ENCODE data around the gene PIGS.
A peak's percentile ranks its signal among the peaks of the same experiment; 100 is the strongest.
"Not testable (repeated sequence)": the region's sequence is repeated elsewhere in the genome, so short reads cannot be mapped to it uniquely, and the experiment has no call there.

The PIGS gene

GRCh38 chr17:28571361-28572122, at the start of gene PIGS:
TSS of gene PIGS (minus strand) at chr17:28571524. CDS start at chr17:28571496, 28 bp downstream.
- peak; percentile 92 for DNase-seq

DNA sequence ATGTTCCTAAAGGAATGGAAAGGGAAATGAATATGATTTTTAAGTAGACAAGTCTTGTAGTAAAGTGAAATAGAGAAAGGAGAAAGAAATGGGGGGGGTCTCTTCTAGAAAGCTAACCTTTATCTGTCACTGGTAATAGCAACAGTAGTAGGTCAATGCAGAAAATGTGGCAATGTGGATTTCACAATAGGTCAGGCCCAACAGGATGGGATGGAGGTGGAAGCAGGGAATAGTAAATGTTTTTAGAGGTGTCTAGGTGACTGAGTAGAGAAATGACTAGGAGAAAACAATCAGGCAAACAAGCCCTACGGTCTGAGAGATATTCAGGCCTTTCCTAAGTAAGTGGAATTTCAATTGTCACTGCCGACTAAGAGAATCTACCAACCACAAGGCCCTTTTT, 48.7 kb upstream of the PIGS start:
- no peak for DNase-seq

- no peak for DNase-seq
These were observed 47.1 kb upstream of the PIGS start for GRCh38 chr17:28618464-28618863.

GRCh38 chr17:28616281-28616680, 45.0 kb upstream of the PIGS start:
- no peak for DNase-seq

DNA sequence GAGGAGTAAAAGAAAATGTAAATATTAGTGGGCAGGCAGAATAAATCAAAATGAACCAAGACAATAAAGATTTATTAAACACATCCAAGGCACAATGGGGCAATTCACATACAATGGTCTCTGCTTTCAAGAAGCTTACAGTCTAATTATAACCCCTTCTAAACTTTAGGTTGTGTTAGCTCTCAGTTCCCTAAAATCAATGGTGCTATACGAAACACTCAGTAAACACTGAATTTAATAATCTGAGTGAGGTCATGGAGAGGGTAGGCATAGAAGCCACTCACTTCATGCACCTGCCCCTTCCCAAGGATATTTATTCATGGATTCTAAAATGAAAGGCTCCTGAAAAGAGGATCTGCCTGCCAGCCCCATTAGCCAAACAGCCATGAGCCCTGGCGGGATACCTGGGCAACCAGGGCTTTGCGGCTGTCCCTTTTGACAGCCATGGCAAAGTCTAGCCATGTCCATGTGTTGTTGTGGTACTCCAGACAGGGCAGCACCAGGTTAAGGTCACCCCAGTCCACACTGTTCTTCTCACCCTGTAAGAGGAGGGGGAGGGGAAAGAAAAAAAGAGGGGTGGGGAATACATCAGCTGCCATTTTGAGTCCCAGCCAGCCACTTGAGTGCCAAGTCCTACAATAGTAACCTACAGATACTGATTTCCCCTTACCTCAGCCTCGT, 44.1 kb upstream of the PIGS start:
- DNase-seq: no peak

DNA sequence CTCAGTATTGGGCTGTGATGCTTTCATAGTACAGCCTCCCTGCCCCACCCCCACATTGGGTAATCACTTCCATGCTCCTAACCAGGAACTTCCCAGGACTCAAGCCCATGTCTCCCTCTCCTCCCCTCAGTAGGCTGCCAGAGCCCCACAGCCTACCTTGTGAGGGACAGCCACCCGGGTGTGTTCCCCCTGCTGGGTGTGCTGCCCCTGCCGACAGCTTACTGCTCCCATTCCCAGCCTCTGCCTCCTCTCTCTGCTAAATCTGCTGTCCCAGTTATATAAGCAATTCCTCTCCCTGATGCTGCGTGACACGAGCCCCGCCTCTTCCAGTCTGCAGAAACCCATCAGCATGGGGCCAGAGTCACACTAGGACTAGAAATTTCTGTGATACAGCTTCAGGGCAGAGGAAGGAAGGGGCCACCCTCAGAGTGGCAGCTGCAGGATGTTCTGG, 42.6 kb upstream of the PIGS start, which contains the start of gene RSKR:
Gene RSKR, minus strand, starts transcription at position 255 of the 451 bp plus-strand sequence. Its CDS starts 24 bp downstream, at position 231.
- DNase-seq: no peak

DNA sequence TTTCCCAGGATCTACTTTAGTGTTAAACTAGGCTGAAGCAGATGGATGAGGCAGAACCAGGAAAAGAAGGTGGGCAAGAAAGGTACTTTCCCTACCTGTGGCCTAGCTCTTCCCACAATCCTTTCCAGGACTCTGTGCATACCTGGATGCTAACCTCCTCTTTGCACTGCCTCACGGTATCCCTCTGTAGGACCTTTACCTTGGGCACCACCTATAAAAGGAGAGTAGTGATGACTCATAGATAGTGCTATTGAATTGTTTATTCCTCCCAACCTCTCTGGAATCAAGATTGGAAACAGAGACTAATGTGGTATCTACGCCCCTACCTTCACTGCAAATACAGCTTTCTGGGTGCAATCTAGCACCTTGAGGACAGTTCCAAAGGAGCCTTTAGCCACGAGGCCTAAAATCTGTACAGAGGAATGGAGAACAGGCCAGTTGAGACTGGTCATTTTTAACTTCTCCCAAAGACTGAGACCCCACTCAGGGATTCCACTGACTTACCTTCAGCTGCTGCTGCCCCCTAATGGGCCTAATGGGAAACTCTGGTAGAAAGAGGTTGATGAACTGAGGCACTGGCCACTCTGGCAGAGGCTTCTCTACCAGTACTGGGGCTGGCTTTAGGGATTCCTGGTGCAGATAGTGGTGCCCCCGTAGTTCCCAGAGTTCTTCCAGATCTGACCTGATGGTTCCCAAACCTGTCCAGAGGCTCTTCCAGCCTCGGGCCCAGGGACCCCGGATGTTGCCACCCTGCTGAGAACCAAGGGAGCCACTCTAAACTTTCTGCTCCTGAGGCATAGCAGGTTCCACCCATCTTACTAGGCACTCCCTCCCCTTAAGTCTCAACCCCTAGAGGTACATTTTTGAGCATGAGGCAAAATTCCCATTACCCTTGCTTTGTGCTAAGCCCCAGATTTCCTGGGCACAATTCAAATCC, 41.9 kb upstream of the PIGS start:
- DNase-seq: no peak

GRCh38 chr17:28612531-28612930, 41.2 kb upstream of the PIGS start:
- DNase-seq: no peak

DNA sequence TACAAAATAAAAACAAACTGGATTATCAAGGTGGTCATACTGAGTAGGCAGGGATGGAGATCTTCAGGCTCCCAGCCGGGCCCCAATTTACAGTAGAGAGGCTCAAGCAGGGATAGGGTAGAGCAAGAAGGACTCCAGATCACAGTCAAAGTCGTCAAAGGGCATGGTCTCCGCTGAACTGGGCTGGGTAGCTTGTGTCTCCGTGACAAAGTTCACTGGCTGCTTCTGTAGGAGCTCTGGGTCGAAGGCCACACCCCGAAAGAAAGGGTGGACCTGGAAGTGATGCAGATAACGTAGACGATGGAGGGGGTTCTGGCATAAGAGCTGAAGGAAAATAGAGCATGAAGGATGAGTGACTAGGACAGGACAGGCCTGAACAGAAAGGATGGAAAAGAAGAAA, 39.1 kb upstream of the PIGS start:
- no peak for DNase-seq

- not testable (repeated sequence) for DNase-seq
These were observed 32.7 kb upstream of the PIGS start for GRCh38 chr17:28604031-28604430.

GRCh38 chr17:28599311-28600184, 28.2 kb upstream of the PIGS start:
- peak; percentile 40 for DNase-seq

DNA sequence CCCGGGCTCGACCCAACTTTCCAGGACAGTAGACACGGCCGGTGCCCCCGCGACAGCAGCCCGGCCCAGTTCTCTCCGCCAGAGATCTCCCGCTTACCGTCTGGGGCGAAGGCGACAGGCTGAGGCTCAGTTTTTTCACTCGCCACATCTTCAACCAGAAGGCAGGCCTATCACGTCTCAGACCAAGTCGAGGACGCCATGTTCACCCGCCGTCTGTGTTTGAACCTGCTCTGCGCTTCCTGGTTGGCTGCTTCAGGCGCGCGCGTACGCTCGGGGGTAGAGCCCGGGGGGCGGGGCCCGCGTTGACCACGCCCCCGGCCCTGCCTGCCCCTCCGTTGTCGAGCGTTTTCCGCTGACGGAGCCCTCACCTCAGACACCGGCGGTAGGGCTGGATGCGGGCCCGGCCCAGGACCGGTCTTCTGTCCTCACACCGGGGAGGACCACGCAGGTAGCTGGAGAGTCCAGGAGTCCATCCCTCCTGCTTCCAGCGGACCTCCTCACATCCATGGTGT, 27.5 kb upstream of the PIGS start, which contains the start of gene SPAG5:
Gene SPAG5, minus strand, starts transcription at position 227 of the 512 bp plus-strand sequence. Its CDS starts 79 bp downstream, at position 148.
- peak; percentile 87 for DNase-seq

- no peak for DNase-seq
These were observed 27.1 kb upstream of the PIGS start for GRCh38 chr17:28598389-28598788.

DNA sequence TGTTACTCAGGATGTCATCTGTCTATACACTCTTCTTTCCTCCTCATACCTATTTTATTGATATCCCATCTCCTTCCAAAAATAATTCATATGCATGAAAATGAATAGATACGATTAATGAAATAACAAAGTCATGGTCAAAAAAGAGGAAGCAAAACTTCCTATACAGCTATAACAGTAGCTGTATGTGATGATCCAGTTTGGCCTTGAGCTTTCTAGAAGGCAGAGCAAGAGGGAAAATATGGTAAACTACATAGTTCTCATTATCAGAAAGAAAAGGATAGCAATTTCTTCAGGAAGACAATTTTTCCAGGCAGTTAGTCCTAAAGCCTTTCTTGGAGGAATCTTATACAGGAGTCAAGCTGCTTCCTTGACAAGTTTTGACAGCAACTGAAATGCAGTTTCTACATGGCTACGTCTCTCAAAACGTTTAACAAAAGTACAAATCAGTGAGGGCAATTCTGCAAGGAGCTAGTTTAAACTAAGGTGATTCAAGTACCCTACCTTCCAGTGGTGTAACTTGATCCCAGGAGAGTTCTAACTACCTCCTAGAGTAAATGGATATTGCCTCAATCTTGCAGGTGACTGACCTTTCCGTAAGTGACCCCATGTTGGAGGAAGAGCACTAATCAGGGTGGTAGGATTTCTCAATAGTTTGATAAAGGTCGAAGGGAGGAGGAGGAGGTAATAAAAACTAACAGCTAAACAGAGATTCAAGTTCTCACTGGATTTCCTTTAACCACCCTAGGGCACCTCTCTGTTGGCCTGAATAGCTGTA, 26.5 kb upstream of the PIGS start:
- DNase-seq: no peak

- no peak for DNase-seq
These were observed 20.9 kb upstream of the PIGS start for GRCh38 chr17:28592260-28592659.

GRCh38 chr17:28585851-28586250, 14.5 kb upstream of the PIGS start:
- DNase-seq: no peak

DNA sequence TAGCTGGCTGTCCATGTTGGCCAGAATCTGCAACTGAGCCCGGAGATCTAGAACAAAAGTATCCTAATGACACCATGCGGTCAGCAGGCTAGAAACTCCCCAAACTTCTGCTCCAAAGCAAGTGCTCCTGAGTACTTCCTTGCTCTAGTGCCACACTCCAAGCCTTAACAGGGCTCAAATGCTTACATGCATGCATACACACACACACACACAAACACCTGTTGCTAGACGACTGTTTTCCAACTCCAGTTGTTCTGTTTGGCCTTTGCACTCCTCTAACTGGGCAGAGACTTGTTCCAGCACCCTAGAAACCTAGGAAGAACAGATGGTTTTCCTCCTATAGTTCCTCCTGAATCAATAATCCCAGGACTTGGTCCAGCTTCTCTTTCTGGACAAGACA, 13.1 kb upstream of the PIGS start:
- DNase-seq: no peak

- no peak for DNase-seq
These were observed 11.2 kb upstream of the PIGS start for GRCh38 chr17:28582513-28582912.

DNA sequence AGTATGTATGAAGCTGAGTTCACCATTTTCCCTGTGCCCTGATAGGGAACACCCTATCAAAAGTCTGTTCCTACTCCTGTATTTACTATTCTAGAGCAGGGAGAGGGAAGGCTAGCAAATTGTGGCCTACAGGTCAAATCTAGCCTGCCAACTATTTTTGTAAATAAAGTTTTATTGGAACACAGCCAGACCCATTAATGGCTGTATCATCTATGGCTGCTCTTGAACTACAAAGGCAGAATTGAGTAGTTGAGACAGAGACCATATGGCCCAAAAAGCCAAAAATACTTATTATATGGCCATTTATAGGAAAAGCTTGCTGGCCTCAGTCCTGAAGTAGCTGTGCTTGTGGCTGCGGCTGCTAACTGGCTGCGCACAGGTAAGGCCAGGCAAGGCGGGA, 9.6 kb upstream of the PIGS start:
- no peak for DNase-seq

DNA sequence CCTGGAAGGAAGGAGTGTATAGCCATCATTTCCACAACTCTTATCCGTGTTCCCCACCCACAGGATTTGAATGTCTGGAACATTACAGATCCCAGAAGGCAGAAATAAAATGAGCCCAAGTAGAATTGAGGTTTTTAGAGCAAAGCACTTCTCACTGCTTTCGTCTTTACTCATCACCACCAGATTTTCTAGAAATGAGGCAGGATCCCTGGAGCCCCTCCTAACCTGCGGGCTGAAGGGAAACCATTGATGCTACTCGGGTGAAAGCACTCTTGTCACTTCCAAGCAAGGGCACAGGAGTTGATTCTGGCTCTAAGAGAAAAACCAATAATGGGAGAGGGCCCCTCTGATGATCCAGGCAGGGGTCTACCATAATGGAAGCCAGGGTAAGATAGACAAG, 8.2 kb upstream of the PIGS start:
- no peak for DNase-seq
